Limb (tissue), 2 donors: ENCODE results near the gene CSNK1G2.
A peak's percentile ranks its signal among the peaks of the same experiment; 100 is the strongest.

Experiments used
- DNase-seq, 2 donors: peaks; one replicate each; pipeline ENCODE4 v3.0.0-alpha.2; 2016; ENCODE audit errors: extremely low spot score in 2 of 2

Gene CSNK1G2

GRCh38 chr19:1944088-1944915 lies 3.3 kb downstream of the CSNK1G2 start:
- no peak for DNase-seq

GRCh38 chr19:1944916-1945561 lies 4.1 kb downstream of the CSNK1G2 start:
- no peak for DNase-seq

DNA sequence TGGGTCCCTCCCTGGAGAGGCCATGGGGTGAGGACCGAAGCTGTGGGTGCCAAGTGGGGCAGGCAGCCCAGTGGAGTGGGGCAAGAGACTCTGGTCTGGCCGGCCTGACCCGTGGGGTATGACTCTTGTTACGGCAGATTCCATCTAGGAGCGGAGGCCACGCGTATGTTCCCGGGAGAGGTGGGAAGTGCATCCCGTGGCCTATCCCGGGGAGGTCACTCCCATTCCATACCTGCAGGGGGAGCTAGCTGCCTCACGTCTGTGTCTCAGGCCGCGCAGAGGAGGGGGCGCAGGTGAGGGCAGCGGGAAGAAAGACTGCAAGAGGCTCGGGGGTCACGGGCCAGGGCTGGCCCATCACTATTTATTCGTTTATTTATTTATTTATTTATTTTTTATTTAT lies 4.9 kb downstream of the CSNK1G2 start:
- peak in 1 of 2 donors; percentile 53 for DNase-seq

DNA sequence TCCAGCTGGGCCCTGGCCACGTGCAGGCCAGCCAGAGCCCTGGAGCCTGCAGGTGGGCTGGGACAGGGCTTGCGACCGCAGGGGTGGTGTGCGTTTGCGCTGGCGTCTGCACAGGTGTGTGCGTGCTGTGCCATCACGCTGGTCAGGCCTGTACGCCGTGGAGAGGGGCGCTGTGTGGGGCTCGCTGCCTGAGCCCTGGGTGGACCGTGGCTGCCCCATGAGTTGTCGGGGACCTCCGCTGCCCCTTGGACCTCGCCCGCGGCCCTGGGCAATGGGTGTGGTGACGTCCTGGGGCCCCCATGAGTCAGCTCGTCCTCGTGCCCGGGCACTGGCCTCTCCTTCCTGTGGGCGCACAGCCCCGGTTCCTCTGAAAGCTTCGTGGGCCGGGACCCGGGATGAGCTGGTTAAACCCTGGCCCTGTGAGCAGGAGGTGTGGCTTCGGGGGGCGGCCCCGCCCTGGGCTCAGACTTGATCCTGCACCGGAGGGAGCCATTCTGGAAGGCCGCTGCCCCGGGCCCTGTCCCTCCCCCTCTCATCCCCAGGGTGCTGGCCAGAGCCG lies 6.8 kb downstream of the CSNK1G2 start:
- DNase-seq: no peak

DNA sequence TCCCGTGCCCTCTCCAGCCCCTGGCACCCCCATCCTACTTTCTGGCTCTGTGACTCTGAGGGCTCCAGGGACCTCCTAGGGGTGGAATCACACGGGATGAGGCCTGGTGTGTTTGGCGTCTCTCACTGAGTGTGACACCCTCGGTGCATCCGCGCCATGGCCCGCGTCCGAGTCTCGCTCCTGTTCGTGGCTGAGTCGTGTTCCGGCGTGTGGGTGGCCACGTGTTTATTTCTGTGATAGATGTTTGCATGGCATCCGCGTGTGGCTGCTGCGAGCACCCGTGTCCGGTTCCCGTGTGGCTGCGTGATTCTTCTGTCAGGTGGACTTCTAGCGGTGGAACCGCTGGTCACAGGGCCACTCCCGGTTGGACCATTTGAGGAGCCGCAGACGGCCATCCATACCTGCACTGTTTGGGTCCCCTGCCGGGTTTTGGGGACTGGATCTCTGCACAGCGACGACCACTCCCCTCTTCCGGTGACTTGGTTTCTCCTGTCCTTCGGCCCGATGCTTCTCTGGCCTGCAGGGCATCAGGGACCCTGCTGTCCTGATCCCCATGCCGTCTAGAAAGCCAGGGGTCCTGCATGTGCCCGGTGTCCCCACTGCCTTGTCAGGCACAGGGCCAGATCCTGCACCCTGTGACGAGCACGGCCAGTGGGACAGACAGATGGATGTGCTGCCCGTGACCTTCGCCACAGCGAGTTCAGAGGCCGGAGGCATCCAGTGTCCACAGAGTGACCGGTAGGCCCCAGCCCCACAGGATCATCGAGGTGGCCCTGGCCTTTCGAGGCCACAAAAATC lies 8.5 kb downstream of the CSNK1G2 start:
- no peak for DNase-seq

- no peak for DNase-seq
Observed at GRCh38 chr19:1950640-1951039, 9.7 kb downstream of the CSNK1G2 start.

- no peak for DNase-seq
Observed at GRCh38 chr19:1952635-1953034, 11.7 kb downstream of the CSNK1G2 start.

DNA sequence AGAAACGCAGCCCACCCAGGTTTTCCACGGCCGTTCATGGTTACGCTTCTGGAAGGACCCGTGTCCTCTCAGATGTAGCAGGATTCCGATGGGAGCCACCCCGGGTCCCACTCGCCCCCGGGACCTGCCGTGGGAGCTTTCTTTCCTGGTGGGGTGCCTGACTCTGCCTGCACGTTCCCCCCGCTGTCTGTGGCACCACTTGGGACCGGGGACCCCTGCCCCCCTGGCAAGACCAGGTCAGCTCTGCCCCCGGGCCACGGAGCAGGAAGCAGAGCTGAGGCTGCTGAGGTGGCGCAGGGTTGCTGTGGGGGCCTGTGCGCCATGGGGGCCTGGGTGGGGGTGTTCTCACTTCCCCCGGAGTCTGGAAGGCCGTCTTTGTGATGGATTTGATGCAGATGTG lies 12.1 kb downstream of the CSNK1G2 start:
- no peak for DNase-seq

- no peak for DNase-seq
Observed at GRCh38 chr19:1953441-1954094, 12.6 kb downstream of the CSNK1G2 start.

DNA sequence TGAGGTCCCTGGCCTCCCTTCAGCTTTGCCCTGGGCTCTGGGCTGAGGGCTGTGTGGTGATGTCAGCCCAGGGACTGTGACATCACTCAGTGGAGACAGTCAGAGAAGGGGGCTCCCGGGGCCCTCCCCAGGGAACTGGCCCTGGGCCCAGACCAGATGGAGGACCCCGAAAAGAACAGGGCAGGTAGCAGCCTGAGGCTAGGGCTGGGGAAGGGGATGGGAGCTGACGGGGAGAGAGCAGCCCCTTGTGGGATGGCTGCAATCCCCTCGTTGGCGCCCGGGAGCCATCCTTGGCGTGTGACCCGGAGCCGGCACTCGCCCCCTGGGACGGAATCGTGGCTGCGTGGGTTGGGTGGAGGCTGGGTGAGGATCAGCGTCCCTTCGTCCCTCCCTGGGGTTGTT lies 13.6 kb downstream of the CSNK1G2 start:
- no peak for DNase-seq

DNA sequence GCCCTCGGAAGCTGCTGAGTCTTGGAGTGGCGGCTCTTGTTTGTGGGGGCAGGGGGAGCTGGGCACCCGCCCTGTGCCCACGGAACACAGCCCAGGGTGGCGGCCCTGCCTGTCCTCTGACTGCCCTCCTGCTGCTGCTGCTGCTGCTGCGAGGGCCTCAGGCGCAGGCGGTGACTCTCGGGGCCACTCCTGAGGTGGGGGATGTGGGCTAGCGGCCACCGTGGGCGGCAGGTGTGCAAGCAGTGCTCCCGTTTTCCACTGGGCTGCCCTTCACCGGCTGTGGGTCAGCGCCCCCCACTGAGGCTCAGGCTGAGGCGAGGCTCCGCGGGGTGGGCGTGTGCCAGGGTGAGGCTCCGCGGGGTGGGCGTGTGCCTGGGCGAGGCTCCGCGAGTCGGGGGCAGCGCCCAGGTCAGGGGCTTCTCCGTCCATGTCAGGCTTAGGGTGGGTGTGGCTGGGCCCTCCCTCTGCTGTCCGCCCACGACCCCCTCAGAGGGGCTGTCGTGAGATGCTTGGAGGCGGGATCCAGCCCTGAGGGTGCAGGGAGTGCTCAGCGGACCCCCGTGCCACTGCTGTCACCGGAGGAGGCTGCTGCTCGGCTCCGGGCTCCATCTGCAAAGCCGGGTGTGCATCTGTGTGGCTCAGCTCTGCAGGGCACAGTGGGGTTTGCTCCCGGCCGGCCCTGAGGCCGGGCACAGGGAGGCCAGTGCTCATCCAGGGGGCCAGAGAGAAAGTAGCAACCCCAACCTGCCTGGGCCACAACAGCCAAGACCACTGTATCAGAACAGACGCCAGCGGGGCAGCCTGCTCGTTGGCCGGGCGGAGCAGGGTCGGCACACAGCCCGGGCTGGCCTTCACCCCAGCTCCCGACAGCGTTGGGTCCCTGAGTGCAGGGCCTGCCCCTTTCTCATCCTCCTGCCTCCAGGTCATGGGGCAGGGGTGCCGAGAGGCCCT lies 14.5 kb downstream of the CSNK1G2 start:
- no peak for DNase-seq

DNA sequence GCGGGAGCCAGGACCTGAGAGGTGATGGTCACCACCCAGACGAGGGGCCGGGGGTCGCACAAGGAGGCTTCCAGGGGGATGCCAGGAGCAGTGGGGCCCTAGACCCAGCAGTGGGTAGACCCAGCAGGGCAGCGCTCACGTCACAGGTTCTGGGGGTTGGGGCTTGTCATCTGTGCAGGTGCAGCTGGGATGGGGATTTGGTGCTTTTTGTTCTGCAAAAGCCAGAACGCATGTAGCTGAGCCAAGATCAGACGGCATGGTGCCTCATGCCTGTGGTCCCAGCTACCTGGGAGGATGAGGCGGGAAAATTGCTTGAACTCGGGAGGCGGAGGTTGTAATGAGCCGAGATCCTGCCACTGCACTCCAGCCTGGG lies 15.1 kb downstream of the CSNK1G2 start:
- no peak for DNase-seq

- DNase-seq: no peak
Observed at GRCh38 chr19:1956868-1957492, 16.0 kb downstream of the CSNK1G2 start.

DNA sequence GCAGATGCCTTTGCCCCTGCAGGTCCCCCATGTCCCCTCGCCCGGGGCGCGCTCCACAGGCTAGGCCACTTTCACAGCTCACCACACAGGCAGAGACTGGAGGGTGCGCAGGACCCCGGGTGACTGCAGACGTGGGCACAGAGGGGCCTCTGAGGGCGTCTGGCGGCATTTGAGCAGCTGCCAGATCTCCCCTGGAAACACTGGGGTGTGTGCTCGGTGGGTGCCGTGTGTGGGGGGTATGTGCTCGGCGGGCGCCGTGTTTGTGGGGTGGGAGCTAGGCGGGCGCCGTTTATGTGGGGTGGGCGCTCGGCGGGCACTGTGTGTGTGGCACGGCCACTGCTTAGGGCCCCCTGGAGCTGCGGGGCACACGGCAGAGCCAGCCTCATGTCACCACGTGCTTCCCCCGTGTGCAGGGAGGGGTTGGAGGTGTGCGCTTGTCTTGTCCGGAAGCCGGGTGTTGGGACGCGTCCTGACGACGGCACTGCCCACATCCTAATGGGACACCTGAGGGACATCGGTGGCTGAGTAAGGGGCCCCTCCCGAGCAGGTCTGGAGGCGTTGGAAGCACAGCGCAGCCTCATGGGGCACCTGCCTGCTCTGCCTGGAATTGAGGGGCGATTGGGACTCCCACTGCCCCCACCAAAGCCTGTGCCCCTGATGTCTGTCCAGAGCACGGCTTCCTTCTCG lies 16.7 kb downstream of the CSNK1G2 start:
- no peak for DNase-seq

GRCh38 chr19:1959928-1960589 lies 19.1 kb downstream of the CSNK1G2 start:
- no peak for DNase-seq

DNA sequence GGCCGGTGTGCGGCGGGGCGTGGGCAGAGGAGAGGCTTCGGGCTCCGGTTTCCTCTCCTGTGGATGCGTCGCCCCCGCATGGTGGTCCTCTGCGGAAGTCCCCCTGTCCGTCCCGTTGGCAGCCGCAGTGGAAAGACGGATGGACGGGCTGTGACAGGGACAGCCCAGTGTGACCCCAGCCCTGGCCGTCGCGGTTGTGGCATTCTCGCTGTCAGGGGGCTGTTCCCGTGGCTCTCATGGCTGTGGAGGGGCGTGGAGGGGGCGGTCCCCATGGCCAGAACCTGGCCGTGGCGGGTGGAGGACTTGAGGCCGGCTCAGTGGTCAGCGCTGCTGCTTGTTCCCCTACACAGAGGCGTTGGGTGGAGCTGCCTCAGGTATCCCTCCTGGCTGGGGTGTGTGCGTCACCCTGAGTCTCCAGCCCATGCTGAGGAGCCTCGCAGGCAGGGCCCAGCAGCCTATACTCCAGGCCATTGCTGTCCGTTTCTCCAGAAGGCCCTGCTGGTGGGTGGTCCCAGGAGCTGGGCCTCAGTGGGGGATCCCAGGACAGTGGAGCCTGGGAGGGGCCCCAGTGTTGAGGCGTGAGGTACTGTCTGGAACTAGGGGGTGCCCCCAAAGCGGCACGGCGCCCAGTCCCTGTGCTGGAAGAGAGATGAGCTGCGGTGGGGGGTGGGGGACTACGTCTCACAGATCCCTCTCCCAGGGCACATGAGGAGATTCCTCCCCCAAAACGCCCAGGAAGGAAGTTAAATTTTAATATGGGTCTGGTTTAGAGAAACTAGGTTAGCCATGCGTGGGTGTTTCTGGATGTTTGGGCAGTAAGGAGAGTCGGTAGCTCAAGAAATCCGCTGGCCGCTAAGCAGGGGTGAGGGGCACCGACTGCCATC lies 20.3 kb downstream of the CSNK1G2 start:
- DNase-seq: no peak

DNA sequence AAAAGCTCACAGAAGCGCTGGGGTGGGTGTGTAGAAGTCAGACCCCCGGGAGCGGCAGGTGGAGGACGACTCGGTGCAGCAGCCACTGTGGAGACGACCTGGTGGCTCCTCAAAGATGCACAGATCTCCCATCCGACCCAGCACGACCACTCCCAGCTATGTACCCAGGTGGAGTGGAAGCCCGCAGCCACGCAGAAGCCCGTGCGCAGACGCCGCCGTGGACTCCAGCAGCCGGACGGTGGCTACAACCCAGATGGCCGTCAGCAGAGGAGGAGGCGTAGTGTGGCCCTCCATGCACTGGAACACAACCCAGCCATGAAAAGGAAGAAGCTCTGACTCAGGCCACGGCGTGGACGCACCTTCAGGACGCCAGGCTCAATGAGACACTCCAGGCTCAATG lies 21.7 kb downstream of the CSNK1G2 start:
- DNase-seq: no peak
